HCT116 (cell line): ENCODE data around the gene CGRRF1.
A peak's percentile ranks its signal among the peaks of the same experiment; 100 is the strongest.

Experiments
- CTCF ChIP-seq, 3 experiments: fragments of 200-600 bp in 1 of 3; sonication (generic) in 1 of 3; IDR thresholded peaks in 2 of 3; conservative IDR thresholded peaks in 1 of 3; 2 replicates each; pipeline ENCODE4 v1.5.1; 2012 to 2017; ENCODE audit warnings: low read depth in 2 of 3, low read length in 2 of 3, antibody characterized with exemption in 1 of 3, borderline replicate concordance in 1 of 3, control low read depth in 1 of 3, mild to moderate bottlenecking in 1 of 3, mixed read lengths in 1 of 3, mixed run types in 1 of 3, moderate library complexity in 1 of 3; ENCODE audit not compliant: insufficient read depth in 1 of 3
- FOSL1 ChIP-seq: IDR thresholded peaks from 2 replicates; pipeline ENCODE4 v1.6.1; 2012; ENCODE audit warnings: low read depth

GRCh38 chr14:54488646-54489317, 20.9 kb upstream of the CGRRF1 start, which contains the start of gene GMFB:
- TF ChIP-seq FOSL1 (no peak), CTCF (IDR thresholded peaks at IDR 0.05 in 2 of 3, conservative IDR thresholded peaks at IDR 0.05 in 1 of 3; ENCODE audit: borderline replicate concordance in 1 of 3, insufficient read depth in 1 of 3, low read depth in 2 of 3, low read length in 2 of 3) (peak; percentile 23 to 66 (median 54); a peak in 5 of 6 replicates)
